Measurements from ENCODE around the gene TEK.

- TF ChIP-seq BACH2 (CRISPR knock-in tag; IDR thresholded peaks at IDR 0.05; ENCODE audit: borderline replicate concordance) (no peak), GLIS3 (CRISPR knock-in tag; IDR thresholded peaks at IDR 0.05) (no peak), OSR1 (CRISPR knock-in tag; IDR thresholded peaks at IDR 0.05) (no peak)
Observed at GRCh38 chr9:27212621-27213020, 103.6 kb downstream of the TEK start.

Measured in SK-N-SH treated with all-trans-retinoic acid at 6 μM for 48 hours (cell line).